SK-N-SH (cell line): ENCODE results near the gene FLACC1. TPM values are rescaled to one million over a fixed set of nuclear protein-coding genes. Genes with fewer than 3 reads are reported as not detected.

Source experiments
- CTCF ChIA-PET: fragments of 300-600, 350-600 bp; formaldehyde crosslinking; extraction: SDS; loops from one replicate; lab custom pipeline; 2021; lab: Yijun Ruan, JAX
- POLR2A ChIA-PET: fragments of 350-600 bp; sonication (Branson Sonifier 250); formaldehyde crosslinking; extraction: SDS; loops from one replicate; lab custom pipeline; 2020; ENCODE audit warnings: antibody characterized with exemption, inconsistent platforms; lab: Yijun Ruan, JAX
- DNase-seq: peaks from one replicate; pipeline ENCODE4 v3.0.0; 2012
- H2AFZ ChIP-seq: fragments of 200-600 bp; sonication (generic); 2 replicates; pipeline ENCODE4 v1.8.1; 2016; ENCODE audit warnings: antibody characterized with exemption, mild to moderate bottlenecking, low read depth
- H3F3A ChIP-seq: fragments of 200-600 bp; sonication (generic); replicated peaks from 2 replicates; pipeline ENCODE3; 2016; ENCODE audit warnings: antibody characterized with exemption, mild to moderate bottlenecking; ENCODE audit not compliant: insufficient read depth
- H3K27ac ChIP-seq, 2 experiments: fragments of 200-500 bp in 1 of 2; fragments of 200-600 bp in 1 of 2; sonication (Bioruptor generic) in 1 of 2; sonication (generic), shearing (Covaris generic) in 1 of 2; 2 replicates each; pipeline versions ENCODE4 v1.5.1 to v1.6.1; 2014 to 2016; ENCODE audit warnings: low read depth in 2 of 2, inconsistent platforms in 1 of 2, low read length in 1 of 2, mild to moderate bottlenecking in 1 of 2, mixed read lengths in 1 of 2
- H3K27me3 ChIP-seq: fragments of 200-600 bp; sonication (generic), shearing (Covaris generic); 2 replicates; pipeline ENCODE4 v1.6.1; 2016; ENCODE audit warnings: mixed run types; ENCODE audit not compliant: insufficient read depth
- H3K36me3 ChIP-seq, 2 experiments: fragments of 200-500 bp in 1 of 2; fragments of 200-600 bp in 1 of 2; sonication (Bioruptor generic) in 1 of 2; sonication (generic) in 1 of 2; replicated peaks in 1 of 2; 2 replicates each; pipeline versions ENCODE3 to v1.5.1; 2014 to 2016; ENCODE audit warnings: low read length in 1 of 2, mild to moderate bottlenecking in 1 of 2; ENCODE audit not compliant: insufficient read depth in 2 of 2, control insufficient read depth in 1 of 2
- H3K4me1 ChIP-seq, 2 experiments: fragments of 200-500 bp in 1 of 2; fragments of 200-600 bp in 1 of 2; sonication (Bioruptor generic) in 1 of 2; sonication (generic), shearing (Covaris generic) in 1 of 2; 2 replicates each; pipeline versions ENCODE4 v1.5.1 to v1.6.1; 2014 to 2016; ENCODE audit warnings: low read depth in 1 of 2, low read length in 1 of 2, mixed run types in 1 of 2; ENCODE audit not compliant: insufficient read depth in 2 of 2, control insufficient read depth in 1 of 2
- H3K4me2 ChIP-seq: fragments of 200-600 bp; sonication (generic), shearing (Covaris generic); 2 replicates; pipeline ENCODE4 v1.6.1; 2017; ENCODE audit warnings: mixed run types
- H3K4me3 ChIP-seq, 2 experiments: fragments of 200-500 bp in 1 of 2; fragments of 200-600 bp in 1 of 2; sonication (Bioruptor generic) in 1 of 2; sonication (generic), shearing (Covaris generic) in 1 of 2; 2 replicates each; pipeline versions ENCODE4 v1.5.1 to v1.8.1; 2014 to 2016; ENCODE audit warnings: low read depth in 2 of 2, inconsistent platforms in 1 of 2, low read length in 1 of 2, mild to moderate bottlenecking in 1 of 2, mixed read lengths in 1 of 2, moderate library complexity in 1 of 2
- H3K79me2 ChIP-seq: fragments of 200-600 bp; sonication (generic); 2 replicates; pipeline ENCODE4 v1.8.1; 2017; ENCODE audit warnings: mild to moderate bottlenecking; ENCODE audit not compliant: insufficient read depth
- H3K9ac ChIP-seq: fragments of 200-600 bp; sonication (generic); 2 replicates; pipeline ENCODE4 v1.6.1; 2017; ENCODE audit warnings: mixed run types
- H3K9me2 ChIP-seq: fragments of 200-600 bp; sonication (generic); 2 replicates; pipeline ENCODE4 v1.6.1; 2017; ENCODE audit warnings: mixed run types
- H3K9me3 ChIP-seq: fragments of 200-600 bp; sonication (generic); 2 replicates; pipeline ENCODE4 v1.6.1; 2017; ENCODE audit warnings: mixed run types, mild to moderate bottlenecking, moderate library complexity
- H4K20me1 ChIP-seq: fragments of 200-600 bp; sonication (generic); 2 replicates; pipeline ENCODE4 v1.6.1; 2017; ENCODE audit warnings: mild to moderate bottlenecking, mixed run types; ENCODE audit not compliant: insufficient read depth
- EZH2phosphoT487 ChIP-seq: fragments of 200-600 bp; sonication (generic); IDR thresholded peaks from 2 replicates; pipeline ENCODE4 v1.6.1; 2017; ENCODE audit warnings: low read depth, mixed run types, mild to moderate bottlenecking, antibody characterized with exemption, moderate library complexity, borderline replicate concordance
- FOXJ3 ChIP-seq: sonication (generic); formaldehyde crosslinking; IDR thresholded peaks from 2 replicates; pipeline ENCODE4 v1.5.1; 2020; ENCODE audit warnings: mild to moderate bottlenecking, missing genetic modification reagents
- FOXM1 ChIP-seq: IDR thresholded peaks from 2 replicates; pipeline ENCODE4 v1.4.0; 2012; ENCODE audit warnings: low read depth, mild to moderate bottlenecking
- GABPA ChIP-seq: IDR thresholded peaks from 2 replicates; pipeline ENCODE4 v1.4.0; 2012; ENCODE audit warnings: low read depth, mild to moderate bottlenecking
- GATA2 ChIP-seq: sonication (generic); formaldehyde crosslinking; IDR thresholded peaks from 2 replicates; pipeline ENCODE4 v1.5.0; 2020; ENCODE audit warnings: mild to moderate bottlenecking, missing genetic modification reagents
- JUND ChIP-seq: IDR thresholded peaks from 2 replicates; pipeline ENCODE4 v1.4.0; 2012
- MAX ChIP-seq: IDR thresholded peaks from 2 replicates; pipeline ENCODE4 v1.4.0; 2012; ENCODE audit warnings: low read depth
- MEF2A ChIP-seq: IDR thresholded peaks from 2 replicates; pipeline ENCODE4 v1.4.0; 2012; ENCODE audit warnings: low read depth, borderline replicate concordance
- MXI1 ChIP-seq: IDR thresholded peaks from 2 replicates; pipeline ENCODE4 v1.6.1; 2012; ENCODE audit warnings: mild to moderate bottlenecking, low read depth, low read length, improper control_type of control experiment
- NFIC ChIP-seq: IDR thresholded peaks from 2 replicates; pipeline ENCODE4 v1.4.0; 2012; ENCODE audit warnings: borderline replicate concordance
- POLR2AphosphoS5 ChIP-seq: IDR thresholded peaks from 2 replicates; pipeline ENCODE4 v1.6.1; 2012; ENCODE audit warnings: low read depth, low read length
- RCOR1 ChIP-seq: fragments of 150-350 bp; IDR thresholded peaks from 2 replicates; pipeline ENCODE4 v1.6.1; 2017; ENCODE audit warnings: antibody characterized with exemption, low read length
- RFX5 ChIP-seq: IDR thresholded peaks from 2 replicates; pipeline ENCODE4 v1.6.1; 2012; ENCODE audit warnings: mild to moderate bottlenecking, improper control_type of control experiment, low read length
- SIN3A ChIP-seq: IDR thresholded peaks from 2 replicates; pipeline ENCODE4 v1.6.1; 2012; ENCODE audit warnings: low read depth, mild to moderate bottlenecking, low read length, moderate library complexity, borderline replicate concordance
- SMC3 ChIP-seq: IDR thresholded peaks from 2 replicates; pipeline ENCODE4 v1.6.1; 2012; ENCODE audit warnings: low read depth, low read length, improper control_type of control experiment
- TAF1 ChIP-seq: IDR thresholded peaks from 2 replicates; pipeline ENCODE4 v1.6.1; 2012; ENCODE audit warnings: low read depth, mild to moderate bottlenecking, low read length, moderate library complexity, borderline replicate concordance
- USF2 ChIP-seq: fragments of 150-350 bp; IDR thresholded peaks from 2 replicates; pipeline ENCODE4 v1.6.1; 2017; ENCODE audit warnings: antibody characterized with exemption, low read length, low read depth, borderline replicate concordance
- YY1 ChIP-seq: IDR thresholded peaks from 2 replicates; pipeline ENCODE4 v1.4.0; 2012; ENCODE audit warnings: low read depth, mild to moderate bottlenecking
- ZBTB33 ChIP-seq: IDR thresholded peaks from 2 replicates; pipeline ENCODE4 v1.4.0; 2012; ENCODE audit warnings: low read depth, borderline replicate concordance
- WGBS: methylation state at CpG from one replicate; pipeline ENCODE4 v1.1.6; 2017; ENCODE audit warnings: low lambda C conversion rate; 5-methylcytosine and 5-hydroxymethylcytosine counted together
- polyA plus RNA-seq, 3 experiments: library from polyadenylated mRNA; depleted of rRNA; stranded (reverse); fragments of >200 nt; gene quantifications; 2 replicates each; pipeline ENCODE4 v1.2.3, GENCODE V29; 2012

The FLACC1 gene
- polyA plus RNA-seq, 1 of the 3 experiments (the other 2 are of a cell fraction): 0.35 TPM

GRCh38 chr2:201250741-201251140 lies 106.4 kb downstream of the FLACC1 start:
- Histone ChIP-seq H4K20me1 (no peaks in the 10 kb centered on the region), H3K27ac (no peak overlapping the region), H3K4me3 (no peak overlapping the region), H3K4me2 (no peak overlapping the region), H3K36me3 (no peaks in the 10 kb centered on the region), H3F3A (no peaks in the 10 kb centered on the region), H2AFZ (no peak overlapping the region), H3K9ac (no peak overlapping the region), H3K9me3 (no peaks in the 10 kb centered on the region), H3K27me3 (no peaks in the 10 kb centered on the region), H3K79me2 (no peaks in the 10 kb centered on the region), H3K9me2 (no peaks in the 10 kb centered on the region), H3K4me1 (no peaks in the 10 kb centered on the region)
- 78% methylated on average over 4 of the region's 4 CpGs for WGBS
- no peak for TF ChIP-seq SIN3A
- no peak for TF ChIP-seq ZBTB33
- no peak for TF ChIP-seq FOXM1
- TF ChIP-seq USF2: no peak
- TF ChIP-seq GABPA: no peak
- TF ChIP-seq POLR2AphosphoS5: no peak
- TF ChIP-seq SMC3: no peak
- TF ChIP-seq MXI1: no peak
- no peak for TF ChIP-seq RCOR1
- TF ChIP-seq TAF1: no peak
- DNase-seq: no peak
- CTCF ChIA-PET: no interaction called here
- POLR2A ChIA-PET: no interaction called here

- TF ChIP-seq NFIC (no peak), FOXJ3 (no peak), RFX5 (no peak), SIN3A (no peak), EZH2phosphoT487 (no peak), USF2 (no peak), POLR2AphosphoS5 (no peak), MEF2A (no peak), JUND (no peak), YY1 (no peak), MAX (no peak), SMC3 (no peak), GATA2 (CRISPR knock-in tag) (no peak)
- POLR2A ChIA-PET: no interaction called here
- CTCF ChIA-PET: no interaction called here
These were observed 107.3 kb downstream of the FLACC1 start for GRCh38 chr2:201249889-201250288.

More at GRCh38 chr2:201249889-201250288, 107.3 kb downstream of the FLACC1 start:
- Histone ChIP-seq H3K4me2 (no peak overlapping the region), H3F3A (no peaks in the 10 kb centered on the region), H3K4me1 (no peaks in the 10 kb centered on the region), H3K4me3 (no peak overlapping the region), H3K9me3 (no peaks in the 10 kb centered on the region), H3K27ac (no peak overlapping the region), H3K79me2 (no peaks in the 10 kb centered on the region), H3K9me2 (no peaks in the 10 kb centered on the region), H3K27me3 (no peaks in the 10 kb centered on the region), H4K20me1 (no peaks in the 10 kb centered on the region), H3K9ac (no peak overlapping the region), H2AFZ (no peak overlapping the region), H3K36me3 (no peaks in the 10 kb centered on the region)
- no peak for DNase-seq
- WGBS: 42% methylated on average over 2 of the region's 2 CpGs
